SKM-1 treated with dmso at 0.1 percent for 144 hours (cell line): ENCODE data around the gene CENPU.
A peak's percentile ranks its signal among the peaks of the same experiment; 100 is the strongest.
"Not testable (repeated sequence)": the region's sequence is repeated elsewhere in the genome, so short reads cannot be mapped to it uniquely, and the experiment has no call there.

Source experiments
- DNase-seq: peaks from one replicate; lab custom pipeline; 2025; ENCODE audit not compliant: unreplicated experiment; lab: John Stamatoyannopoulos, UW

CENPU gene

DNA sequence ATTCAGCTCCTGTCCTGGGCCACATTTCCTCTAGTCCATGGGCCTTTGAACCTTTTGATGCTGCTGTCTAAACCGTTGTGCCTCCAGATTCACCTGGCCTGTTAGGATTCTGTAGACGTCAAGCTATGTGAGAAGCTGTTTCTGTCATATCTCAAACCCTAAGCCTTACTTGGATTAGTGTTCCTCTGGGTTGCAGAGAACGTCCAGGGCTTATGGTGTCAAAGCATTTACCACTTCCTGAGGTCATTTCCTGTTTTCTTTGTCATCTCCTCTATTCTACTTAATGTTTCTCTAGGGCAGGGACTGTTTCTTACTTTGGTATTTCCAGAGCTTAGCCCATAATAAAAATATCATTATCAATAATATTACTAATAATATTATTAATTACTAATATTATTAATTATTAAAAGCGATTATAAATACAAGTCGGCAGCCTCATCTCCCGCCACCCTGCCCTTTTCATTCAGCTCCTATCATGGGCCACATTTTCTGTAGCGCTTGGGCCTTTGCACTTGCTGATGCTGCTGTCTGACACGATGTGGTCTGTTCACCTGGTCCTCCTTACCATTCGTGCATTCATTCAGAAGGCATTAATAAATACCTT is 65.3 kb downstream of the CENPU start:
- DNase-seq = peak; percentile 72

GRCh38 chr4:184668096-184668495 is 65.8 kb downstream of the CENPU start:
- no peak for DNase-seq

- DNase-seq = no peak
Measured at GRCh38 chr4:184666670-184667069, 67.2 kb downstream of the CENPU start.

GRCh38 chr4:184664445-184665210 is 69.3 kb downstream of the CENPU start:
- DNase-seq = no peak

DNA sequence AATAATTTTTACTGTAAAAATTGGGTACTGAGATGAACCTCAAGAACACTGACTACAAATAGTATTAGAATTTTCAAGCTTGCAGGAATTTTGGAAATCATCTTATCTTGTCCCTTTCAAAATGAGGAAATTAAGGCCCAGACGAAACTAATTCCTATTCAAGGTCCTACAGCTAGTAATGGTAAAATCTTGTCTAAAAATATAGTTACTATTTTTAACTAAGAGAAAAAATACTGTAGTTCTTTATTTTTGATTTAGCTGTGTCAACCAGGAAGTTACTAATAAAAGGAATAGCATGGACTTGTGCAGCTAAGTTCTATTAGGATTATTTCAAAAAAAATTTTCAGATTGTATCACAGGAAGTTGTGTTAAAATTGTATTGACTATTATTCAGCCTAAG is 71.7 kb downstream of the CENPU start:
- no peak for DNase-seq

DNA sequence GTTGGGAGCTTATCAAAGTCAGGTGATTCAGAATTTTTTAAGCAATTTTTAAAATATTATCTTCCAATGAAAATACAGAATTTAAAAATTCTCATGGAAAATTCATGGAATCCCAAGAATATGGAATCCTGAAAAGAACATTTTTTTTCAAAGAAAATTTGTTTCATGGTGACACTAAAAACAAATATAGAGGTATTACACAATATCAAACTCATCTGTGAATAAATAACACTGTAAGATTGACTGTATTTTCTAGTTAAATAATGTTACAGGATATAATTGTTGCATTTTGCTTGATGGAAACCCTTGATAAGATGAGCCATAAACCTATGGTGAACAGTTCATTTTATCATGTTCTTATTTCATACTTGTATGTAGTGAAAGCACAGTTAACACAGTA is 72.9 kb downstream of the CENPU start:
- DNase-seq = no peak

GRCh38 chr4:184657820-184658219 is 76.1 kb downstream of the CENPU start:
- not testable (repeated sequence) for DNase-seq

DNA sequence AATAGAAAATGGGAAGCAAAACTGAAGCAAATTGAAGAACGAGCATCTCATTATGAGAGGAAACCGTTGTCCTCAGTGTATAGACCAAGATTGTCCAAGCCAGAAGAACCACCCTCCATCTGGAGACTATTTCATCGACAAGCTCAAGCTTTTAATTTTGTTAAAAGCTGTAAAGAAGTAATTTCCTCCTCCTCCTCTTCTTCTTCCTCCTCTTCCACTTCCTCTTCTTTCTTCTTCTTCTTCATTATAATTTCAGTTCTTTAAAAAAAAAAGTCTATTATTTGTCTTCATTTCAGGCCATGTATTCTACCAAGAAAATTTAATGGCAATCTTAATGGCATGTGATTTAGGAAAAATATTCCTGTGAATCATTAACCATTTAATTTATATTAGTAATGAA is 76.8 kb downstream of the CENPU start:
- DNase-seq = no peak

DNA sequence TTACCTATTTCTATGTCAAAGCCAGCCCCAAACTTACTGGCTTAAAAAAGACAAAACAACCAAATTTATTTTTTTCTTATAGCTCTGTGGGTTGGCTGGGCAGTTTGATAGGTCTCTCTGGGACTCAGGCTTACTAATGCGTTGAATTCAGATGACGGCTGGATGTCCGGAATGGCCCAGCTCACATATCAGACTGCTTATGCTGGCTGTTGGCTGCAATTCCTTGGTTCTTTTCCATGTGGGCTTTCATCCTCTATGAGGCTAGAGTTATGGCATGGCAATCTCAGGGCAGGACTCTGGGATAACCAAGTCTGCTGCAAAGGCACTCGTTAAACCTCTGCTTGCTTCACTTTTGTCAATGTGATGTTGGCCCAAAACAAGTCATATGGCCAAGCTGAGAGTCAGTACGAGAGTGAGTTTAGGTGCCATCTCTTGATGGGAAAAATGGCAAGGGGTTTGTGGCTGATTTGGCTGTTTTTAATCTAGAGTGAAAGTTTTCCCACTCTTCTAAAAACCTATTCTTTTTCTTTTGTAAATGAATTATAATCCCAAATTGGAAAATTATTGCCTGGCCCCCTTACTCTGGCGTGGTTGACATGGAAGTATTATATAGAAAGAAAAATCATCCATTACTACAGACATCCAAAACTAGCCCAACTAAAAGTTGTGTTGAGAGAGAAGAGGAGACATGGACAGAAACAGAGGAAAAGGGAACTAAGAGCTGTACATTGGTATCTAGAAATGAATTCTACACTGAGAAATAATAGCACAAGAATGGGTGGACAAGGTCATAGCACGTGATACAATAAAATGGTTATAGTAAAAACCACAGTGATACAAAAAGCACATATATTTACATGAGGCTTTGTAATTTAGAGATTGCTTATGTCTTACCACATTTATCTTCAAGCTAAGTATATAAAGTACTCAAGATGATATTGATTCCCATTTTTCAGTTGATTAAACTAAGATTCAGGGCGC is 77.7 kb downstream of the CENPU start:
- DNase-seq = no peak

DNA sequence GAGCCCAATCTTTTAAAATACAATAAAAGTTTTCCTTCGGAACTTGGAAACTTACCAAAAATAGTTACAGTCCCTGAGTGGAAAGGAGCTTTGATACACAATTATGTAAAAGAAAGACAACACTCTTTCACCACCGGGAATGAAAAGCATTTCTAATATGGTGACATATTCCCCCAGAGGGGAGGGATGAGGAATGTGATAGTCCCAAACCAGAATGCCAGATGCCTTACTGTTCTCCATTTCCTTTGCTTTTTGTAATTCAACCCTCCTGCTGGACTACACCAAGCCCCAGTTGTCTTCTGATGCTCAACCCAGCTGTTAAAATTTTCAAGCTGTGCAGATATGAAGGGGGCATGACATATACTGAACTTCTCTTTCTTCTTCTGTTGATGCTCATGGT is 80.2 kb downstream of the CENPU start:
- DNase-seq = no peak

GRCh38 chr4:184652681-184653080 is 81.2 kb downstream of the CENPU start:
- DNase-seq = not testable (repeated sequence)

- no peak for DNase-seq
Measured at GRCh38 chr4:184651899-184652298, 82.0 kb downstream of the CENPU start.

GRCh38 chr4:184649971-184650855 is 83.7 kb downstream of the CENPU start:
- DNase-seq = peak; percentile 19

DNA sequence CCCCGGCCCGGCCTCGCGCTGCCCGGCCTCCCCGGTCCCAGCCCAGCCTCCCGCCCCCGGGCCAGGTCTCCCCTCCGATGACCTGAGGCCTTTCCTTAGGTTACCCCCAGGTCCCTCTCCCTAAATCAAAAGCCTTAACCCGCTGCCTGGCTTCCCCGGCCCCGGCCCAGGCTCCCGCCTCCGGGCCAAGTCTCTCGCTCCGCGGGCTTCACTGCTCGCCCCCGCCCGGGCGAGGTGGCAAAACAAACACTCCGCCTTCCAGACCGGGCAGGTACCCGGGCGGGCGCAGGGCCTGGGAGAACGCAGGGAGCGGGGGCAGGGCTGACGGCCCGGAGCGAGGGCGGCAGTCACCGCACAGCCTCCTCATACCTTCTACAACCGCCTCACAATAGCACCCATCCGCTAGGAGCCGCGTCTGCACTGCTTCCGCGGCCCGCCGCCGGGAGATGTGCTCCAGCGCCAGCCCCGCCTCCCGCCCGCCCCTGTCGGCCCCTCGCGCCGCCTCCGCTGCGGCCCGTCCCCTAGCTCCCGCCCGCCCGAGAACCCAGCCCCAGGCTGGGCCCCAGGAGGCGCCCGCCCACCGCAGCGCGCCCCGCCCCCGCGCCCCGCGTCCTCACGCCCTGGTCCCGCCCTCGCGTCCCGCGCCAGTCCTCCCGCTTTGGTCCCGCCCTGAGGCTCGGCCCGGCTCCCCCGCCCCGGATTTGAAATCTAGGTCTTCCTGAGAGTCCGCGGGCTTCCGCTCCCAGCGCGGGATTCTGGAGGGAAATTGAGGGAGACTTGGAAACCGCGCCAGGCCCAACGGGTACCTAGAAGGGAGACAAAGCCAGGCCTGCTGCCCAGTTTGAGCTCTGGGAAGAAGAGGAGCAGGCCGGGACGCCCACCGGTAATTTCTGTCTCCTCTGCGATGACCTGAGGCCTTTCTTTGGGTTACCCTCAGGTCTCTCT is 84.6 kb downstream of the CENPU start, which contains the start of the genes CASP3 and PRIMPOL:
CASP3 (minus strand) TSS at position 422 of the 945 bp plus-strand sequence. CDS start 10,994 bp downstream, outside the sequence.
PRIMPOL (plus strand) TSS at position 713 of the 945 bp plus-strand sequence. CDS start 7,403 bp downstream, outside the sequence.
- DNase-seq = peak; percentile 92

- no peak for DNase-seq
Measured at GRCh38 chr4:184648313-184649025, 85.4 kb downstream of the CENPU start.

DNA sequence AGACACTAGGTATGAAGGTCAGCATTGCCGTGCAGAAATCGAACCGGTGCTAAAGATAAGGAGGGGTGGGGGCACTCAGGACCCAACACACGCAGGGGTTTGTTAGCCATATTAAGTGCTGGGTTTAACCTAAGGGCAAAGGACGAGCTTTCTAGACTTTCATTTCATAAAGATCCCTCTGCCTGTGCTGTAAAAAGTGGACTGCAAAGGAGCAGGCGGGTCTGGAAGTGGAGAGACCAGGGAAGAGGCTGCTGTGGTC is 85.9 kb downstream of the CENPU start:
- DNase-seq = no peak

DNA sequence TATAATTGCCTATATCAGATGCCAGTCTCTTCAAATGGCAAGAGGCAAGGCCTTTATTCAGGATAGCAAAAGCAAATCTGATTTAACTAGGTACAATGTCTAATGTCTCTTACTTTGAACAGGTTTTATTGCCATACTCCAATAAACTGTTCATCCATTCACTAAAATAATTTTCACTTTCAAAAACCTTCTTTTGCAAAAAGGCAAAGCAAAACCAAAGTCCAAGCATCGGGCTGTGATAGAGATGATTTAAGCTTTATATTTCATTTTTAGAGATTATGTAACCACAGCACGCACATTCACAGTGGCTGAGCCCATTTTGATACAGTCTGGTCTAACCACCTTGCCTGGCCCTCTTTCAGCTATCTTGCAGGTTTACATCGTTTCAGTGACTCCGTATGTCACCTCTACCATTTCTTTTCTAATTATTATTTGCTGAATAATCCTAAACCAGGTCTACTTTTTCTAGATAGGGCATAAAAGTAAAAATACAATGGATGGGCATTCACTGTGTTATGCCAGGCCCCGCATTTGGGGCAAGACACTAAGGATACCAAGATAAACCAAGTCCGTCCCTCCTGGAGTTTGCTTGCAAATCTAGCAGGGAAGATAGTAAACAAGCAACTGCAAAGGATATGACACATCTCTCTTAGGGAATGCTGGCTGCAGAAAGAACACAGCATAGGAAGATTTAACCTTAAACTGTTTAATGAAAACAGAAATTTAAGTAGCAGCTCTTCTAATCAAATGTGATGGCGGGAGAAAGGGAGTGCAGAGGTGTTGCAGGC is 86.4 kb downstream of the CENPU start:
- DNase-seq = no peak
